ENCODE results near the gene DVL2.

Gene DVL2

GRCh38 chr17:7237266-7237760 is 3.0 kb upstream of the DVL2 start:
- DNase-seq: no peak

GRCh38 chr17:7236808-7237207 is 2.5 kb upstream of the DVL2 start:
- no peak for DNase-seq

- no peak for DNase-seq
Measured at GRCh38 chr17:7235693-7236665, 1.7 kb upstream of the DVL2 start.

- peak; percentile 83 for DNase-seq
Measured at GRCh38 chr17:7233701-7234082, 625 bp downstream of the DVL2 start.

GRCh38 chr17:7232114-7232513 is 2.2 kb downstream of the DVL2 start:
- DNase-seq: no peak

GRCh38 chr17:7229504-7229903 is 4.8 kb downstream of the DVL2 start:
- DNase-seq: no peak

- no peak for DNase-seq
Measured at GRCh38 chr17:7228920-7229319, 5.4 kb downstream of the DVL2 start.

- no peak for DNase-seq
Measured at GRCh38 chr17:7226721-7227710, 7.3 kb downstream of the DVL2 start.

GRCh38 chr17:7225711-7226331 is 8.5 kb downstream of the DVL2 start:
- no peak for DNase-seq

- no peak for DNase-seq
Measured at GRCh38 chr17:7224661-7225111, 9.6 kb downstream of the DVL2 start.

- no peak for DNase-seq
Measured at GRCh38 chr17:7224110-7224509, 10.2 kb downstream of the DVL2 start.

- no peak for DNase-seq
Measured at GRCh38 chr17:7223375-7223774, 10.9 kb downstream of the DVL2 start.

- DNase-seq: no peak
Measured at GRCh38 chr17:7222972-7223292, 11.4 kb downstream of the DVL2 start.

GRCh38 chr17:7222093-7222971 is 12.0 kb downstream of the DVL2 start:
- DNase-seq: no peak

- no peak for DNase-seq
Measured at GRCh38 chr17:7221278-7222092, 12.8 kb downstream of the DVL2 start.

- peak; percentile 82 for DNase-seq
Measured at GRCh38 chr17:7220593-7221277, 13.6 kb downstream of the DVL2 start.

GRCh38 chr17:7219812-7220592 is 14.3 kb downstream of the DVL2 start, which contains the start of the genes ACADVL and DLG4:
Gene ACADVL (plus strand): TSS chr17:7219938. CDS start chr17:7219985, 47 bp downstream.
Gene DLG4 (minus strand): TSS chr17:7219836.
- DNase-seq: peak; percentile 92

GRCh38 chr17:7219229-7219811 is 15.0 kb downstream of the DVL2 start:
- no peak for DNase-seq

GRCh38 chr17:7218758-7219157 is 15.6 kb downstream of the DVL2 start:
- peak; percentile 97 for DNase-seq

Measured in NCI-H82 (cell line).